Activated CD8-positive, alpha-beta memory T cell treated with anti-CD3 and anti-CD28 coated beads for 24 hours (primary cell): ENCODE data around the gene ITGA11.
A peak's percentile ranks its signal among the peaks of the same experiment; 100 is the strongest.

Source experiments
- DNase-seq: peaks from one replicate; pipeline ENCODE4 v3.0.0-alpha.2; 2020

ITGA11 gene

GRCh38 chr15:68423359-68424296 is 8.3 kb downstream of the ITGA11 start:
- no peak for DNase-seq

GRCh38 chr15:68422403-68423145 is 9.4 kb downstream of the ITGA11 start:
- DNase-seq: peak; percentile 13

GRCh38 chr15:68421798-68422402 is 10.1 kb downstream of the ITGA11 start:
- peak; percentile 13 for DNase-seq

GRCh38 chr15:68421115-68421551 is 10.8 kb downstream of the ITGA11 start:
- DNase-seq: peak; percentile 40

GRCh38 chr15:68420186-68420684 is 11.7 kb downstream of the ITGA11 start:
- peak; percentile 28 for DNase-seq

GRCh38 chr15:68419301-68420175 is 12.4 kb downstream of the ITGA11 start:
- peak; percentile 24 for DNase-seq

GRCh38 chr15:68418611-68419161 is 13.3 kb downstream of the ITGA11 start:
- no peak for DNase-seq

GRCh38 chr15:68417897-68418296 is 14.1 kb downstream of the ITGA11 start:
- no peak for DNase-seq

GRCh38 chr15:68417051-68417450 is 14.9 kb downstream of the ITGA11 start:
- DNase-seq: peak; percentile 26

GRCh38 chr15:68416158-68416535 is 15.8 kb downstream of the ITGA11 start:
- DNase-seq: no peak

- peak; percentile 48 for DNase-seq
Observed at GRCh38 chr15:68415501-68416157, 16.3 kb downstream of the ITGA11 start.

GRCh38 chr15:68415061-68415460 is 16.9 kb downstream of the ITGA11 start:
- peak; percentile 13 for DNase-seq

GRCh38 chr15:68414591-68414990 is 17.4 kb downstream of the ITGA11 start:
- DNase-seq: peak; percentile 24

GRCh38 chr15:68414206-68414555 is 17.8 kb downstream of the ITGA11 start:
- peak; percentile 26 for DNase-seq

GRCh38 chr15:68413363-68414205 is 18.4 kb downstream of the ITGA11 start:
- peak; percentile 7 for DNase-seq

- no peak for DNase-seq
Observed at GRCh38 chr15:68412218-68412617, 19.7 kb downstream of the ITGA11 start.

- no peak for DNase-seq
Observed at GRCh38 chr15:68411735-68412134, 20.2 kb downstream of the ITGA11 start.

GRCh38 chr15:68411343-68411675 is 20.7 kb downstream of the ITGA11 start:
- peak; percentile 33 for DNase-seq

GRCh38 chr15:68410466-68411342 is 21.3 kb downstream of the ITGA11 start:
- DNase-seq: peak; percentile 28
